Skeletal muscle cell (primary cell): ENCODE results near the gene NOMO2.
"Not testable (repeated sequence)": the region's sequence is repeated elsewhere in the genome, so short reads cannot be mapped to it uniquely, and the experiment has no call there.

ENCODE experiments used
- DNase-seq: peaks from one replicate; pipeline ENCODE4 v3.0.0-alpha.2; 2010; ENCODE audit warnings: low read depth
- H3K4me3 ChIP-seq: 2 replicates; pipeline ENCODE4 v1.5.1; 2011; ENCODE audit warnings: low read depth, mild to moderate bottlenecking, control low read depth, low read length, moderate library complexity

Gene NOMO2

GRCh38 chr16:18580396-18580795 is 18.5 kb upstream of the NOMO2 start:
- not testable (repeated sequence) for DNase-seq

GRCh38 chr16:18579261-18579660 is 17.4 kb upstream of the NOMO2 start:
- DNase-seq, H3K4me3 ChIP-seq: not testable (repeated sequence)

More at GRCh38 chr16:18580396-18580795, 18.5 kb upstream of the NOMO2 start:
- H3K4me3 ChIP-seq: not testable (repeated sequence)

GRCh38 chr16:18577942-18578341 is 16.0 kb upstream of the NOMO2 start:
- DNase-seq, H3K4me3 ChIP-seq: not testable (repeated sequence)

- not testable (repeated sequence) for DNase-seq, H3K4me3 ChIP-seq
Observed at GRCh38 chr16:18575945-18576344, 14.0 kb upstream of the NOMO2 start.

GRCh38 chr16:18575298-18575917 is 13.5 kb upstream of the NOMO2 start:
- not testable (repeated sequence) for DNase-seq, H3K4me3 ChIP-seq

- not testable (repeated sequence) for H3K4me3 ChIP-seq, DNase-seq
Observed at GRCh38 chr16:18573887-18574286, 12.0 kb upstream of the NOMO2 start.

GRCh38 chr16:18572973-18573372 is 11.1 kb upstream of the NOMO2 start:
- not testable (repeated sequence) for H3K4me3 ChIP-seq, DNase-seq

- H3K4me3 ChIP-seq: peak overlapping the region; percentile 22
- DNase-seq: not testable (repeated sequence)
Observed at GRCh38 chr16:18571307-18571850, 9.5 kb upstream of the NOMO2 start.

GRCh38 chr16:18570529-18571306 is 8.8 kb upstream of the NOMO2 start:
- not testable (repeated sequence) for DNase-seq
- peak overlapping the region; percentile 26 for H3K4me3 ChIP-seq

GRCh38 chr16:18560416-18561220 is 1.3 kb downstream of the NOMO2 start:
- not testable (repeated sequence) for DNase-seq
- peak overlapping the region; percentile 50 for H3K4me3 ChIP-seq

- not testable (repeated sequence) for H3K4me3 ChIP-seq, DNase-seq
Observed at GRCh38 chr16:18553671-18554070, 8.2 kb downstream of the NOMO2 start.

GRCh38 chr16:18547382-18547781 is 14.5 kb downstream of the NOMO2 start:
- H3K4me3 ChIP-seq, DNase-seq: not testable (repeated sequence)

- H3K4me3 ChIP-seq, DNase-seq: not testable (repeated sequence)
Observed at GRCh38 chr16:18546853-18547252, 15.0 kb downstream of the NOMO2 start.

- DNase-seq: not testable (repeated sequence)
Observed at GRCh38 chr16:18544232-18545081, 17.4 kb downstream of the NOMO2 start.

GRCh38 chr16:18541912-18542311 is 20.0 kb downstream of the NOMO2 start:
- not testable (repeated sequence) for DNase-seq, H3K4me3 ChIP-seq

More at GRCh38 chr16:18544232-18545081, 17.4 kb downstream of the NOMO2 start:
- not testable (repeated sequence) for H3K4me3 ChIP-seq

- DNase-seq, H3K4me3 ChIP-seq: not testable (repeated sequence)
Observed at GRCh38 chr16:18537004-18537403, 24.9 kb downstream of the NOMO2 start.

- peak; percentile 1 for DNase-seq
- H3K4me3 ChIP-seq: not testable (repeated sequence)
Observed at GRCh38 chr16:18535519-18536168, 26.3 kb downstream of the NOMO2 start.

GRCh38 chr16:18534308-18534707 is 27.6 kb downstream of the NOMO2 start:
- not testable (repeated sequence) for H3K4me3 ChIP-seq, DNase-seq
